ENCODE results near the gene CCNY.

The CCNY gene

GRCh38 chr10:35438718-35439571 lies 102.6 kb downstream of the CCNY start:
- Histone ChIP-seq H3K36me3 (ENCODE audit: insufficient read depth, low read length) (no peaks in the 10 kb centered on the region), H3K9me3 (ENCODE audit: low read depth, low read length) (no peaks in the 10 kb centered on the region), H3K4me3 (no peak overlapping the region), H3K9ac (ENCODE audit: insufficient read length) (no peak overlapping the region), H3K27ac (no peak overlapping the region)
- TF ChIP-seq FOXP2 (optimal IDR thresholded peaks at IDR 0.05; ENCODE audit: control extremely low read depth, extremely low read length, insufficient read depth) = no peak
- no peak for TF ChIP-seq POLR2AphosphoS5 (IDR thresholded peaks at IDR 0.05; ENCODE audit: borderline replicate concordance, low read depth, low read length)
- no peak for TF ChIP-seq EZH2 (IDR thresholded peaks at IDR 0.05)
- DNase-seq (ENCODE audit: low read depth, low spot score) = no peak

DNA sequence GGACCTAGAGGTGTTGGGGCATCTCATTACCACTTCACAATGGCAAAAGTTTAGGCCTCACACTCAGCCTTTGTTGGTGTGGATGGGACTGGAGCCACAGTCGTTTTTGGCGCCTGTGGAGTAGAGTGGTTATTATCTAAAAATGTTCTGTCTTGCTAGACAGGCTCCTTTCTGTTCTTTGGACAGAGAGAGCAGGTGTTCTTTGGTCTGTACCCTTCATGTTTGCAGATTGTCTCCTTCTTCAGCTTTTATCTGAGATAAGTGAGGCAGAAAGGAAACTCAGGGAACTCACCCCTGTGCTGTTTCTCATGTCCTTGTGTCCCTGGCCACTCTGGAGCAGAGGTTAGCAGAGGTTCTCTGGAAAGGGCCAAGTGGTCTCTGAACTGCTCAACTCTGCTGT lies 103.7 kb downstream of the CCNY start:
- no peak for DNase-seq (ENCODE audit: low read depth, low spot score)
- Histone ChIP-seq H3K4me3 (no peak overlapping the region), H3K9ac (ENCODE audit: insufficient read length) (no peak overlapping the region), H3K27ac (no peak overlapping the region), H3K9me3 (ENCODE audit: low read depth, low read length) (no peaks in the 10 kb centered on the region), H3K36me3 (ENCODE audit: insufficient read depth, low read length) (no peaks in the 10 kb centered on the region)
- TF ChIP-seq EZH2 (IDR thresholded peaks at IDR 0.05) (no peak), FOXP2 (optimal IDR thresholded peaks at IDR 0.05; ENCODE audit: control extremely low read depth, extremely low read length, insufficient read depth) (no peak), POLR2AphosphoS5 (IDR thresholded peaks at IDR 0.05; ENCODE audit: borderline replicate concordance, low read depth, low read length) (no peak)

DNA sequence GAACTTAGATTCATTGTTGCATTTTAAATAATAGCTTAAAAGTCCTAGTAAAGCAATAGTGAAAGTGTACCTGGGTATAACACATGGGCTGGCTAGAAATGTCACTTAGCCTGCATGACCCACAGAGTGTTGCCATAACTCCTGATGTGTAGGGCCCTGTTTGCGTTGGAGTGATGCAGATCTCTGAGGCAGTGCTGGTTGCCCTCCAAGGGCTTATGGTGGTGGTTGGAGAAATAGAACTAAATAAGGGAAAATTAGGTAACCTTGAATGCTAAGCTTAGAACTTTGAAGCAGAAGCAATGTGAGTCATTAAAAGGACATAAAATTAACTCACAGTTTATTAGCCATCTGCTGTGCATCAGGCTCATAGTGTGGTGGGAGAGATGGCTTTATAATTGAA lies 105.7 kb downstream of the CCNY start:
- TF ChIP-seq FOXP2 (optimal IDR thresholded peaks at IDR 0.05; ENCODE audit: control extremely low read depth, extremely low read length, insufficient read depth) = no peak
- TF ChIP-seq EZH2 (IDR thresholded peaks at IDR 0.05) = no peak
- TF ChIP-seq POLR2AphosphoS5 (IDR thresholded peaks at IDR 0.05; ENCODE audit: borderline replicate concordance, low read depth, low read length) = no peak
- H3K36me3 ChIP-seq (ENCODE audit: insufficient read depth, low read length) = no peaks in the 10 kb centered on the region
- no peak overlapping the region for H3K4me3 ChIP-seq
- H3K9ac ChIP-seq (ENCODE audit: insufficient read length) = no peak overlapping the region
- H3K27ac ChIP-seq = no peak overlapping the region
- DNase-seq (ENCODE audit: low read depth, low spot score) = no peak
- no peaks in the 10 kb centered on the region for H3K9me3 ChIP-seq (ENCODE audit: low read depth, low read length)

GRCh38 chr10:35442592-35442991 lies 106.3 kb downstream of the CCNY start:
- Histone ChIP-seq H3K9me3 (ENCODE audit: low read depth, low read length) (no peaks in the 10 kb centered on the region), H3K9ac (ENCODE audit: insufficient read length) (no peak overlapping the region), H3K36me3 (ENCODE audit: insufficient read depth, low read length) (no peaks in the 10 kb centered on the region), H3K27ac (no peak overlapping the region), H3K4me3 (no peak overlapping the region)
- no peak for TF ChIP-seq POLR2AphosphoS5 (IDR thresholded peaks at IDR 0.05; ENCODE audit: borderline replicate concordance, low read depth, low read length)
- no peak for TF ChIP-seq FOXP2 (optimal IDR thresholded peaks at IDR 0.05; ENCODE audit: control extremely low read depth, extremely low read length, insufficient read depth)
- TF ChIP-seq EZH2 (IDR thresholded peaks at IDR 0.05) = no peak
- no peak for DNase-seq (ENCODE audit: low read depth, low spot score)

DNA sequence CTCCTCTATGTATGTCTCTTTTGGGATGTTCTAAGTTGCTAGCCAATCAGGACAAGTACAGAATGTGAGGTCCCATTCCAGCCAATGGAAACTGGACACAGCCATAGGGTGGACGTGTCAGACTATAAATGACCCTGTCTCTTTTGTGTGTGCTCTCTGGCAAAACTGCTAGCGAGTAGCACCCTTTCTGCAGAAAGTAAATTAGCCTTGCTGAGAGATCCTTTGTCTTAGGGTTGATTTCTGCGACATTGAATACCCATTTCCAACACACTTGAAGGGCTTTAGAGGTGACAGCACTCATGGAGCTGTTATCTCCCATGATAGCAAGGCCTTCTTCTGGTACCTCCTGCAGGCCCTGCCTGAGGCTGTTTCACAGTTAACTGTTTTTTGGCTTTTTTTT lies 107.5 kb downstream of the CCNY start:
- Histone ChIP-seq H3K9ac (ENCODE audit: insufficient read length) (no peak overlapping the region), H3K9me3 (ENCODE audit: low read depth, low read length) (no peaks in the 10 kb centered on the region), H3K4me3 (no peak overlapping the region), H3K27ac (no peak overlapping the region), H3K36me3 (ENCODE audit: insufficient read depth, low read length) (no peaks in the 10 kb centered on the region)
- TF ChIP-seq EZH2 (IDR thresholded peaks at IDR 0.05) = no peak
- TF ChIP-seq POLR2AphosphoS5 (IDR thresholded peaks at IDR 0.05; ENCODE audit: borderline replicate concordance, low read depth, low read length) = no peak
- no peak for TF ChIP-seq FOXP2 (optimal IDR thresholded peaks at IDR 0.05; ENCODE audit: control extremely low read depth, extremely low read length, insufficient read depth)
- no peak for DNase-seq (ENCODE audit: low read depth, low spot score)

GRCh38 chr10:35445150-35445884 lies 109.0 kb downstream of the CCNY start:
- H3K4me3 ChIP-seq = no peak overlapping the region
- no peaks in the 10 kb centered on the region for H3K36me3 ChIP-seq (ENCODE audit: insufficient read depth, low read length)
- DNase-seq (ENCODE audit: low read depth, low spot score) = no peak
- H3K9ac ChIP-seq (ENCODE audit: insufficient read length) = no peak overlapping the region
- H3K27ac ChIP-seq = no peak overlapping the region
- TF ChIP-seq POLR2AphosphoS5 (IDR thresholded peaks at IDR 0.05; ENCODE audit: borderline replicate concordance, low read depth, low read length) = no peak
- no peak for TF ChIP-seq EZH2 (IDR thresholded peaks at IDR 0.05)
- no peak for TF ChIP-seq FOXP2 (optimal IDR thresholded peaks at IDR 0.05; ENCODE audit: control extremely low read depth, extremely low read length, insufficient read depth)
- no peaks in the 10 kb centered on the region for H3K9me3 ChIP-seq (ENCODE audit: low read depth, low read length)

GRCh38 chr10:35446439-35446838 lies 110.1 kb downstream of the CCNY start:
- H3K36me3 ChIP-seq (ENCODE audit: insufficient read depth, low read length) = no peaks in the 10 kb centered on the region
- no peak for DNase-seq (ENCODE audit: low read depth, low spot score)
- no peaks in the 10 kb centered on the region for H3K9me3 ChIP-seq (ENCODE audit: low read depth, low read length)
- no peak overlapping the region for H3K27ac ChIP-seq
- no peak overlapping the region for H3K9ac ChIP-seq (ENCODE audit: insufficient read length)
- no peak overlapping the region for H3K4me3 ChIP-seq
- TF ChIP-seq EZH2 (IDR thresholded peaks at IDR 0.05) (no peak), POLR2AphosphoS5 (IDR thresholded peaks at IDR 0.05; ENCODE audit: borderline replicate concordance, low read depth, low read length) (no peak), FOXP2 (optimal IDR thresholded peaks at IDR 0.05; ENCODE audit: control extremely low read depth, extremely low read length, insufficient read depth) (no peak)

GRCh38 chr10:35447693-35448407 lies 111.5 kb downstream of the CCNY start:
- Histone ChIP-seq H3K9me3 (ENCODE audit: low read depth, low read length) (no peaks in the 10 kb centered on the region), H3K36me3 (ENCODE audit: insufficient read depth, low read length) (no peaks in the 10 kb centered on the region), H3K4me3 (no peak overlapping the region), H3K27ac (peak overlapping the region; percentile 31; the same call in 1 of the 2 replicates), H3K9ac (ENCODE audit: insufficient read length) (no peak overlapping the region)
- TF ChIP-seq EZH2 (IDR thresholded peaks at IDR 0.05) = no peak
- no peak for TF ChIP-seq POLR2AphosphoS5 (IDR thresholded peaks at IDR 0.05; ENCODE audit: borderline replicate concordance, low read depth, low read length)
- no peak for TF ChIP-seq FOXP2 (optimal IDR thresholded peaks at IDR 0.05; ENCODE audit: control extremely low read depth, extremely low read length, insufficient read depth)
- no peak for DNase-seq (ENCODE audit: low read depth, low spot score)
